GM18870 (cell line): Measurements from ENCODE around the gene CCNG2.

Experiments used
- ATAC-seq: cut with Tn5 transposase; IDR thresholded peaks from one replicate; pipeline ENCODE4 v1.9.1; 2021; ENCODE audit warnings: moderate library complexity; ENCODE audit not compliant: unreplicated experiment

CCNG2 gene

DNA sequence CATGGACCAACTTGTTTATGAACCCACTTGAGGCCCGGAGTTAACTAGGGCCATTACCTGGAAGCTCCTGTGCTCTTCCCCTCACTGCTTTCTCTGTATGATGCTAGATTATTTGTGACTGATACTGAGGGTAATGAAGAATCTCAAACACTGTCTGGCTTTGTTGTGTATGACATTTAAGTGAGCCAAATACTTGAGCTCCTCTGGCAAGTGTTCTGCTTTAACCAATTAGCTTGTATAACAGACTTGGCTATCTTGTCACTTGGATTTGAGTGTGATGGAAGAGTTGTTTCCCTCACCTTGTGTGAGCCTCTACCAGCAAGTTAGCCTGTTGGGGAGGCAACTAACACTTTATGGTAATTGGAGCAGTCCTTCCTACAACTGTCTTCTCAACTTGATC, 42.7 kb downstream of the CCNG2 start:
- no peak for ATAC-seq

DNA sequence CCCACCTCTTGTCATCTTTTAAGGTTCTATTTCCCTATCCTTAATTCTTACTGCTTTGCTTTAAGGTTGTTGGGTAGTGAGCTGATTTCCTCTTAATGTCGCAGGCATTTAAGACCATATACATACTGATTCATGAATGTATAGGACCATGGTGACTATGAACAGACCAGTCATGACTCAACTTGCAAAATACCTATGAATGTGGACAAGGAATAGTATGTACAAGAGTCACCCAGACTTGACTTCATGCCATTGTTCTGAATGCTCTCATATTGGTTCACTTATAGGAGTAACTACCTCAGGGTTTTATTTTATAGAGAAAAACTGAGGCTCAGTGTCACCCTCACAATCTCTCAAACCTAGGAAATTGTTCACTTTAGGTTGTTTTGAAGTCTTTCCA, 44.3 kb downstream of the CCNG2 start:
- no peak for ATAC-seq

DNA sequence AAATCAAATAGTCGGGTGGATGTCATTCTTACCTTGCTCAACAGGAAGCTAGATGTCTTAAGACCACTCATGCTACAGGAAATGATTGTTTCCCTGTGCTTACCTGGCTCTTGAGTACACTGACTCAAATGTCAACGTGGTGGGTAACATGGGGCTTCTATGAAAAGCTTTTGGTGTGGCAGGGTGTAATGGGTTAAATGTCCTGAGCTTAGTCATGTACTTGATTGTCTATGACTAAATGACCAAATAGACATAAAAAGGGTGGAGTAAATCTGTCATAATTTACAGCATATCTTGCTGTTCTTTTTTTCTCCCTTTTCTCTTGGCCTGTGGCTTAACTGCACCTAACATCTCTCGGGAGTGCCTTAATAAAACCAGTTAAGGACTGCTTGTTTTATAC, 44.9 kb downstream of the CCNG2 start:
- no peak for ATAC-seq

DNA sequence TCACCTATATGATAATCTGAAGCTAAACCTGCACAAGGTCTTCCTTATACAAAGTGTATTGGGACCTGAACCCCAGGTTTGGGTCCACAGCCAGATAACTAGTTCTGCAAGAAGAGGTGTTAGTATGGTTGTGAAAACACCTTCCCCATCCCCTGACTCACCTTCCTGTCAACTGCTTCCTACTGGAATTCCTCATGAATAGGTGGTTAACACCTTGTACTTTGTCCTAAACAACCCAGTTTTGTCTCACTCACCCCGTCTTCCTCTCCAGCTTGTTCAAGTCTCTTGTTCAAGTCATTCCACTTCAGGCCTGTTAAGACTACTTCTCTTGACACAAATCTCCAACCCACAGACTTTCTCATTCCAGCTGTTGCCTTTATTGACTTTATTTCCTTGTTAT, 45.5 kb downstream of the CCNG2 start:
- ATAC-seq: no peak

DNA sequence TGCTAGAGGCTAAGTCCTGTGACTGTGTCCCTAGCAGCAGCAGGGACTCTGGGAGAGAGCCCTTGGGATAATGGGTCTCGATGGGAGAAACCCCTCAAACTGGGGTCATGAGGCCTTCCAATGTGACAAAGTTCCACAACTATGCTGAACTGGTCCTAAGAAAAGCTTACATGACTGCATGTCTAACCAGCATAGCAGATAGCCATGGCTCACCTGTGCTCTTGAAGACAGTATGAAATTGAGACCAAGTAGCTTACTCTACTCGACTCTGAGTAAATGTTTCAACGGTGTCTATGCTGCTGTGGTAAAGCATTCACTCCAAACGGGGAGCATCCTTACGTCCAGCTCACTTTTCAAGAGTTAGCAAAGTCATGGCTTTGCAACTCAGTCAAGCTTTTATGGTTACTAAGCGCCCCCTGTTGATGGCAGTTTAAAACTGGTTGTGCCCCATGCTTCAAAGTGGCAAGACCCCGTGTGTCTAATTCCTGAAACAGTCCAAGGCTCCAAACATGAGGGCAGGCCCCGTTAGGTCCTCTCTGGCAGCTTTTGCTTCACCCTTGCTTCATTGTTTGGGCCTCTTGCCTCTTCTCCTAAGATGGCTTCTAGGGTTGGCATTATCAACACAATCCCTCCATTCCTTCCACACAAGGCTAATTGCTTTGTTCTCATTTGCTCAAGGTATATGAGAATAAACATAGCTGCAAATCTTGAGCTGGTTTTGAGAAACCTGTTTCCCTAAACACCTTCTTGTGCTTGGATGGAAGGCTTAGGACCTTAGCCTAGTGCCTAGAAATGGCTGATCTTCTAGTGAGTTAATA, 46.6 kb downstream of the CCNG2 start:
- peak; percentile 50 for ATAC-seq

DNA sequence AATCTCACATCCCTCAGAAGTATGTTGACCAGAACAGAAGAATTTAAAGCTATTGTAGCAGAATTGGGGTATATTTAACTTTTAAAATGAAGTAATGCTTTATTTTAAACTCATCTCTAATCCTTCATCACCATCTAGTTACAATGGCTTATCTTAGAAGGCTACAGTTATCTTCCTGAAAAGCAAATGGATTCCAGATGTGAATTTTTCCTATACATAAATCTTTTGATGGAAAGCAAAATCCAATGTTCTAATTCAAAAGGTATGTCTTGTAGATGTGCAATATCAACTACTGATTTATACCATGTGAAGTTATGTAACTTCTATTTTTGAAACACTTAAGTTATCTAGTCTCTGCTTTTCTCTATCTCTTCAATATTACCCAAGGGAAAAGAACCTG, 47.6 kb downstream of the CCNG2 start:
- ATAC-seq: no peak

DNA sequence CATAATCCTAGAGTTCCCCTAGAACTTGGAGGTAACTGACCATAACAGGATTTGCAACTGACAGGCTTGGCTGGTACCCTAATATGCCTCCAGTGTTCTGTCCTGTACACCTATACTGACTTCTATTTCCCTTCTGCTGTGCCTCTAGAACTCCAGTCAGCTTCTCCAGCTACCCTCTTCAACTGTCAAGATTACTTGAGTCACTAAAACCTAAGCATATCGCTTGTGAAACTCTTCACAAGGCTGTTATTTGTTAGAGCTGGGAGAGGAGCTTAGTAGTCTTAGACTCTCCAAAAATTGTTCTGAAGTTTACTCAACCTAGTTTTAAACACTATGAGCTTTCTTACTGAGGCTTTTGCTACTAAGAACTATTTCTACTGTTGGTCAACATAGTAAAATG, 52.0 kb downstream of the CCNG2 start:
- no peak for ATAC-seq

DNA sequence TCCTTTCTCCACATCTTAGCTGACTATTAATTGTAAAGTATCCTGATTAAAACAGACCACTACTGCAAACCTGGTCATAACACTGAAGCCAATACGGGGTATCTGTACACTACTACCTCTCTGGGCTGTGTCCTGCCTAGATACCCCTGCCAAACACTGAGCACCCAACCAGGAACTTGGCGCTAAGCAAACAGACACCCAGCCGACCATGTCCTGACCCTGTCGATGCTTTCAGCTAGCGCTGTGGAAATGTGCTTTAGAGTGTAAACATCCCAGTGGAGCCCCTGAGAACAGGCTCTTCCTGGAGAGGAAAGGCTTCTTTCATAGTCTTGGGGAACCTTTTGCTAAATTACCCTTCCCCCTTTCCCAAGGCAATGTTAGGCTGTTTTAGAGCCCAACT, 52.9 kb downstream of the CCNG2 start:
- no peak for ATAC-seq

DNA sequence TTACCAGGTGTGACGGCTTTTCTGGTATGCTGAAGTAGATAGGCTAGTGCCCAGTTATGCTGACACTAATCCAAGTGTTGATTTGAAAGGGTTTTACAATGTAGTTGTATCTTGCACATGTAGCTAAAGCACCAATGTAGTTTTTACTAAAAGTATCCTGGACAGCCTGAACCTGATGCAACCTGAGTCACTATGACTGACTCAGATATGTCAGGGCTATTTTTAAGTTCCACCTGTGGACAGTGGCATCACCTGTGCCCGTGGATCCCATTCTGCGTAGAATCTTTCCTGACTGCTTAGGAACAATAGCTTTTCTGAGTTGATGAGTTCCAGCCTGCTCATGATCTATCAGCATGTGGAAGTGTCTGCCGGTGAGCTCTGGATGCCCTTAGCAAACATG, 58.1 kb downstream of the CCNG2 start:
- no peak for ATAC-seq

DNA sequence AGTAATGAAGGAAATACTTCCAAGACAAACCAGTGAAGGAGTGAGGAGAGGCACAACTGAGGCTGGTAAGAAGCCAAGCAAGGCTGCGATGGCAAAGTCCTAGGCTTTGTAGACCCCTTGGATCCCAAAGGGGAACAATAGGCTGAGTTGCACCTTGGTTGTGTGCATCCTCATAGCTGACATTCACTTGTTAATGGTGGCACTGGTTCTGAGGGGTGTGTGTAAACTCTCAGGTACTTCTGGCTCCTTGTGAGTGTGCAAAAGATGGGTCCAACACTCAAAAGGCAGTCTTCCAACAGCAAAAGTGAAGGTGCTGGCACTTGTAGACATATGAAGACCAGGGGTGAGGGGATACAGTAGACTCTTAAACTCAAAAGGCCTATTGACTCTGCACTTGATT, 60.5 kb downstream of the CCNG2 start:
- ATAC-seq: no peak

DNA sequence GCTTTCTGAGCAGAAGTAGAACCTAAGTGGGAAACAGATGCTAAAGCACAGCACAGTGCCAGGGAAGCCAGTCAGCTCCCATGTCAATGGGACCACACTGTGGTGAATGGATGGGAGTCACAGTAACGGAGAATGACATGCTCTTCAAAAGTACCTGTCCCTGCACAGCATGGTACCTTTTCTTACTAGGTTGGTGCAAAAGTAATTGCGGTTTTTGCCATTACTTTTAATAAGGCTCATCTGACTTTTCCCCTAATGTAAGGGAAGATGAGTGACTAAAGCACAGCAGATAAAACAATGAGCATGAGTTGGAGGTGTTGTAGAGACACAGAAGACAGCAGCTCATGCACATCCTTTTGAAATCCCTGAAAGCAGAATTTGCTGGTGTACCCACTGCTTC, 62.3 kb downstream of the CCNG2 start:
- no peak for ATAC-seq
